GM12872 (cell line): ENCODE measurements around the gene GSDME.

Source experiments
- TF ChIP-seq, protein P1 (sequence below): IDR thresholded peaks from 3 replicates; pipeline ENCODE4 v1.5.1; 2011; ENCODE audit warnings: low read depth, mild to moderate bottlenecking, low read length, moderate library complexity; ENCODE audit not compliant: insufficient read depth

The GSDME gene

DNA sequence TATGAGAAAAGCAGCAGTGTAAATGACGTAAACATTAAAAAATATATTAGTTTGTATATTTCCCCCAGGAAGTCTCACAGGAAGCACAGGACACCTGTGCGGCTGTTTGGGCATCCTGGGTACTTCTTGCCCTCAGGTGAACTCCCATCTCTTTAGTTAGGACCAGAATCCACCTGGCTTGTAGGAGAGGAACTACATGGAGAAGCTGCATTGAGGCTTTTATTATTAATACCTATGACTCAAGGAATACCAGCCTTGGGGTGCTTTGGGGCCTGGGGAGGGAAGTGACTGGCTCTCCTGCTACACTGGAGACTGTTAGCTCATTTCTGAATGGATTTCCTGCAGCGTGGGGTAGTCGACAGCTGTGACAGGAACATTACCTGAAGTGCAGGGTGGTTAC lies 40.0 kb upstream of the GSDME start:
- TF ChIP-seq, protein P1, sequence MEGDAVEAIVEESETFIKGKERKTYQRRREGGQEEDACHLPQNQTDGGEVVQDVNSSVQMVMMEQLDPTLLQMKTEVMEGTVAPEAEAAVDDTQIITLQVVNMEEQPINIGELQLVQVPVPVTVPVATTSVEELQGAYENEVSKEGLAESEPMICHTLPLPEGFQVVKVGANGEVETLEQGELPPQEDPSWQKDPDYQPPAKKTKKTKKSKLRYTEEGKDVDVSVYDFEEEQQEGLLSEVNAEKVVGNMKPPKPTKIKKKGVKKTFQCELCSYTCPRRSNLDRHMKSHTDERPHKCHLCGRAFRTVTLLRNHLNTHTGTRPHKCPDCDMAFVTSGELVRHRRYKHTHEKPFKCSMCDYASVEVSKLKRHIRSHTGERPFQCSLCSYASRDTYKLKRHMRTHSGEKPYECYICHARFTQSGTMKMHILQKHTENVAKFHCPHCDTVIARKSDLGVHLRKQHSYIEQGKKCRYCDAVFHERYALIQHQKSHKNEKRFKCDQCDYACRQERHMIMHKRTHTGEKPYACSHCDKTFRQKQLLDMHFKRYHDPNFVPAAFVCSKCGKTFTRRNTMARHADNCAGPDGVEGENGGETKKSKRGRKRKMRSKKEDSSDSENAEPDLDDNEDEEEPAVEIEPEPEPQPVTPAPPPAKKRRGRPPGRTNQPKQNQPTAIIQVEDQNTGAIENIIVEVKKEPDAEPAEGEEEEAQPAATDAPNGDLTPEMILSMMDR, result no peak

DNA sequence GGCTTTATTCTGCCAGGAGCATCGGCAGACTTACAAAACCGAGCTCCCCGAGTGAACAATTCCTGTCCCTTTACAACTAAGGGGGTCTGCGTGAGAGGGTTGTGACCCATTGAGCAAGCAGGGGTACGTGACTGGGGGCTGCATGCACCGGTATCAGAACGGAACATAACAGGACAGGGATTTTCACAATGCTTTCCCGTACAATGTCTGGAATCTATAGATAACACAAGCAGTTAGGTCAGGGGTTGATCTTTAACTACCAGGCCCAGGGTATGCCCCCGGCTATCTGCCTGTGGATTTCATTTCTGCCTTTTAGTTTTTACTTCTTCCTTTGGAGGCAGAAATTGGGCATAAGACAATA lies 38.1 kb upstream of the GSDME start:
- TF ChIP-seq, protein P1, result no peak

DNA sequence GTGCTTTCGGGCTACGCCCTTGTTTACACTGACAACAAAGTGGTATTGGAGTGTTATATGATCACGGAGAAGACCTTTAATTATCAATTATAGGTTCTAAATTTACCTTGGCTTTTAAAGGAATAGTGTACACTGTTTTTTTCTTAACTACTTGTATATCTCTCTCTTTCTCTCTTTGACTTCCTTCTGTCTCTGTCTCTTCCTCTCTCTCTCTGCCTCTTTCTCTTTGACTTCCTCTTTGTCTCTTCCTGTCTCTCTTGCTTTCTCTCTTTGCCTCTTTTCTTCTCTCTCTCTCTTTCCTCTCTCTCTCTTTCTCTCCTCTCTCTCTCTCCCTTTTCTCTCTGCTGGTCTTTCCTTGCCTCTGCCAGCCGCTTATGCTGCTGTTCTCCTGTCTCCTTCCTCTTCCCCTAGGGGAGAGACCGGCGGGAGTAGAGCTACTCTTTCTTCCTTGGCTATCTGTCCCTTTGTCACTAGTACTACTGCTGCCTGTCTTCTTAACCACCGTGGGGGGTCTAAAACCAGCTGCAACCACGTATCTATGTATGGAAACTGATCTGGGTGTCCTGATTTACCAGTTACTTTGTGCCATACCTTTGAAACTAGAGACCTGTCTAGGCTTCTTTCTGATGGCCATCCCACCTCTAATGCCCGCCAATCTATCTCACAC lies 36.9 kb upstream of the GSDME start:
- TF ChIP-seq, protein P1, result no peak

DNA sequence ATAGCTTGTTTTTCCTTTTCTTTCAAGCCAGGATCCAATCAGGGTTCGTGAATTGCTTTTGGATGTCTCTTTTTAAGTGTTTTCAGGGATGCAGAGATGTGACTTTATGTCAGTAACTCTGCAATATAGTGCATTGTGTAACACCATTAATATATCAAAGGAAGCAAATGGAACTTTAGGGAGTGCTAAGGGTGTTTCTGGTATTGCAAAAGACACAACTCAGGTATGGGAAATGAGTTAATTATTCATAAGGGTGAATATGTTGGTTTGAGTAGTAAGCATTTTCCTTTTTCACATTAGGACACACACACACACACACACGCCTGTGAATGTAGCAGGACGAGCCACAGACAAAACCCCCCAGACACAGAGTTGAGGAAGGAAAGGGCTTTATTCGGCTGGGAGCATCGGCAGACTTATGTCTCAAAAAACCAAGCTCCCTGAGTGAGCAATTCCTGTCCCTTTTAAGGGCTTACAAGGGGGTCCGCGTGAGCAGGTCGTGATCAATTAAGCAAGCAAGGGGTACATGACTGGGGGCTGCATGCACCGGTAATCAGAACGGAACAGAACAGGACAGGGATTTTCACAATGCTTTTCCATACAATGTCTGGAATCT lies 31.8 kb upstream of the GSDME start:
- TF ChIP-seq, protein P1, result no peak

DNA sequence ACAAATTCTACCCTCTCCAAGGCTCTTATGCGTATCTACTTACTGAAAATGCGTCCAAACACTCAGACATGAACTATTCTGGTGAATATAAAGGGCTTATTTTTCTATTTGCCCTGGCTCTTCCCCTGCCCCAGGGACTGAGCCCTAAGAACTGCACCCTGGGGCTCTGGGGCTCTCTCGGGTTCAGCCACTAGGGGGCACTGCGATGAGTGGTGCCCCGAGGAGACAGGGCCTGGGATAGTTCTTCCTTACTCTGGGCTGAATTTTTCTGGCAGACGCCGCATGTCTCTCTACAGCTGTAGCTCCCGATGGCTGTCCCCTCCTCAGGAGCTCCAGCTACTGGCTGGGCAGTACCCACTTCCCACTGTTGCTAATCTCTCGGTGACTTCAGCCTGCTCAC lies 30.8 kb upstream of the GSDME start:
- TF ChIP-seq, protein P1, result peak; percentile 53; the same call in 2 of the 3 replicates

DNA sequence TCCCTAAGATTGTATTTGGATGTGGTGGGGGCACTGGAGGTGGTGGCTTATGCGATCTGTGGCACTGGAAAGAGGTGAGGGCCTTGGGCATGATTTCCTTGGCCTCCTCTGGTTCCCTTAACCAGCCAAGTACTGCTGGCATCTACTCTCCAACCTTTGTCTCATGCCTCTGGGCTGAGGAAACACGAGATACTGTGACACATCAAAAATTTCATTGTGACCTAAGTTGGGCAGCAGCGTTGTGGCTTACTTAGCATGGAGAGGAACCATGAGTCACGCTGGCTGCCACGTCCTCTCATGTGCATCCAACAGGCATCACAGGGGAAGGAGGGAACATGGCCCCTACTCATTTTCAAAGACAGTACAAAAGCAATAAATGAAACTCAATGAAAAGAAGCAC lies 29.7 kb upstream of the GSDME start:
- TF ChIP-seq, protein P1, result no peak

DNA sequence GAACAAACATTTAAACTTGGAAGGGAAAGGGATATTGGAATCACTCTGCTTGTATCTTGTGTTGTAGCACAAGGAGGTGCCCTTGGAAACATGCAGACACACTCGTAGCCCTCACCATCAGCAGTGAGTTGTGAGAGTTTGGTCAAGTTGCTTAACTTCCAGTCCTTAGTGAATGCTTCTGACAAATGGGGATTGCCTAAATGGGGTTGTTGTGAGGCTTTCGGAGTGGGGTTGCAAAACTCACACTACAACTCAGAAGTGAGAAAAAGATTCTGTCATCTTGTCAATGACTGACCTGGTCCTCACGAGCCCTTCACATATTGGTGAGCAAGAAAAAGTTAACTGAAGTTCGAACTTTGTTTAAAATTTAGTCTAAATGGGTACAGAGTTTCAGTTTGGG lies 29.0 kb upstream of the GSDME start:
- TF ChIP-seq, protein P1, result no peak
